ENCODE measurements around the gene ECT2.

ECT2 gene

GRCh38 chr3:172853921-172854666 lies 103.6 kb downstream of the ECT2 start:
- peaks cover 4% of the 10 kb centered on the region for H3K27me3 ChIP-seq (ENCODE audit: insufficient read depth, low read length, poor library complexity)
- H3K27ac ChIP-seq (ENCODE audit: low read length), result no peak overlapping the region
- H3K9ac ChIP-seq (ENCODE audit: low read depth, low read length), result no peak overlapping the region

GRCh38 chr3:172855037-172855436 lies 104.5 kb downstream of the ECT2 start:
- Histone ChIP-seq H3K9ac (ENCODE audit: low read depth, low read length) (no peak overlapping the region), H3K9me3 (ENCODE audit: insufficient read depth, low read length, severe bottlenecking) (no peaks in the 10 kb centered on the region), H3K27ac (ENCODE audit: low read length) (no peak overlapping the region), H3K79me2 (ENCODE audit: insufficient read depth, low read length) (no peaks in the 10 kb centered on the region), H3K27me3 (ENCODE audit: insufficient read depth, low read length, poor library complexity) (peaks cover 2% of the 10 kb centered on the region), H2AFZ (ENCODE audit: low read depth, low read length) (no peak overlapping the region), H3K36me3 (ENCODE audit: insufficient read depth, low read length) (no peaks in the 10 kb centered on the region), H3K4me1 (ENCODE audit: insufficient read depth, low read length) (no peaks in the 10 kb centered on the region), H4K20me1 (ENCODE audit: insufficient read depth, low read length) (no peaks in the 10 kb centered on the region), H3K4me3 (ENCODE audit: low read depth in 1 of 2, low read length in 2 of 2) (no peak overlapping the region), H3K4me2 (ENCODE audit: insufficient read depth, low read length) (no peak overlapping the region)
- no peak for DNase-seq
- TF ChIP-seq EZH2 (IDR thresholded peaks at IDR 0.05; ENCODE audit: borderline replicate concordance, low read depth, low read length, severe bottlenecking) (no peak), CTCF (IDR thresholded peaks at IDR 0.05; ENCODE audit: borderline replicate concordance, extremely low read depth, low read length, poor library complexity, severe bottlenecking) (no peak)
- no peak for ATAC-seq (ENCODE audit: insufficient read depth, low read depth)

More at GRCh38 chr3:172853921-172854666, 103.6 kb downstream of the ECT2 start:
- H3K4me1 ChIP-seq (ENCODE audit: insufficient read depth, low read length), result no peaks in the 10 kb centered on the region
- H3K4me2 ChIP-seq (ENCODE audit: insufficient read depth, low read length), result no peak overlapping the region
- H3K9me3 ChIP-seq (ENCODE audit: insufficient read depth, low read length, severe bottlenecking), result no peaks in the 10 kb centered on the region
- H3K79me2 ChIP-seq (ENCODE audit: insufficient read depth, low read length), result no peaks in the 10 kb centered on the region
- no peak for TF ChIP-seq CTCF (IDR thresholded peaks at IDR 0.05; ENCODE audit: borderline replicate concordance, extremely low read depth, low read length, poor library complexity, severe bottlenecking)
- TF ChIP-seq EZH2 (IDR thresholded peaks at IDR 0.05; ENCODE audit: borderline replicate concordance, low read depth, low read length, severe bottlenecking), result no peak
- DNase-seq (no peak), ATAC-seq (ENCODE audit: insufficient read depth, low read depth) (no peak)
- H3K4me3 ChIP-seq (ENCODE audit: low read depth in 1 of 2, low read length in 2 of 2), result no peak overlapping the region
- H4K20me1 ChIP-seq (ENCODE audit: insufficient read depth, low read length), result no peaks in the 10 kb centered on the region
- H2AFZ ChIP-seq (ENCODE audit: low read depth, low read length), result no peak overlapping the region
- H3K36me3 ChIP-seq (ENCODE audit: insufficient read depth, low read length), result no peaks in the 10 kb centered on the region

GRCh38 chr3:172856795-172857742 lies 106.5 kb downstream of the ECT2 start:
- Histone ChIP-seq H3K36me3 (ENCODE audit: insufficient read depth, low read length) (no peaks in the 10 kb centered on the region), H4K20me1 (ENCODE audit: insufficient read depth, low read length) (no peaks in the 10 kb centered on the region), H3K4me3 (ENCODE audit: low read depth in 1 of 2, low read length in 2 of 2) (no peak overlapping the region), H3K9me3 (ENCODE audit: insufficient read depth, low read length, severe bottlenecking) (no peaks in the 10 kb centered on the region), H3K79me2 (ENCODE audit: insufficient read depth, low read length) (no peaks in the 10 kb centered on the region), H3K27me3 (ENCODE audit: insufficient read depth, low read length, poor library complexity) (peaks cover 5% of the 10 kb centered on the region), H3K4me1 (ENCODE audit: insufficient read depth, low read length) (no peaks in the 10 kb centered on the region), H3K4me2 (ENCODE audit: insufficient read depth, low read length) (no peak overlapping the region), H3K27ac (ENCODE audit: low read length) (no peak overlapping the region), H2AFZ (ENCODE audit: low read depth, low read length) (no peak overlapping the region), H3K9ac (ENCODE audit: low read depth, low read length) (no peak overlapping the region)
- no peak for TF ChIP-seq CTCF (IDR thresholded peaks at IDR 0.05; ENCODE audit: borderline replicate concordance, extremely low read depth, low read length, poor library complexity, severe bottlenecking)
- ATAC-seq (ENCODE audit: insufficient read depth, low read depth) (no peak), DNase-seq (no peak)
